Peyer's patch (tissue), 4 donors: ENCODE data around the gene COMMD6. TPM values are rescaled to one million over a fixed set of nuclear protein-coding genes. Genes with fewer than 3 reads are reported as not detected.

Experiments
- DNase-seq, 3 donors: peaks; one replicate each; pipeline ENCODE4 v3.0.0-alpha.2; 2017 to 2019
- H3K27ac ChIP-seq, 4 donors: fragments of 200-600 bp; sonication (generic); one replicate each; pipeline ENCODE4 v1.5.1; 2016 to 2019
- H3K27me3 ChIP-seq, 2 donors: fragments of 200-600 bp; sonication (generic); one replicate each; pipeline ENCODE4 v1.5.1; 2019
- H3K36me3 ChIP-seq, 3 donors: fragments of 200-600 bp; sonication (generic); one replicate each; pipeline ENCODE4 v1.5.1; 2016 to 2019
- H3K4me1 ChIP-seq, 4 donors: fragments of 200-600 bp; sonication (generic); one replicate each; pipeline ENCODE4 v1.5.1; 2016 to 2019
- H3K4me3 ChIP-seq, 4 donors: fragments of 200-600 bp; sonication (generic); 1 replicate in 3 of 4; 2 replicates in 1 of 4; pipeline ENCODE4 v1.5.1; 2016 to 2019; ENCODE audit warnings: mild to moderate bottlenecking in 1 of 4
- H3K9me3 ChIP-seq, 4 donors: fragments of 200-600 bp; sonication (generic); one replicate each; pipeline ENCODE4 v1.5.1; 2016 to 2019; ENCODE audit warnings: mild to moderate bottlenecking in 1 of 4
- CTCF ChIP-seq, 6 experiments: fragments of 450-650 bp in 4 of 6; fragments of 200-600 bp in 2 of 6; sonication (generic) in 1 of 6; IDR thresholded peaks; one replicate each; pipeline ENCODE4 v1.5.1; 2017 to 2019; ENCODE audit warnings: antibody characterized with exemption in 6 of 6, mild to moderate bottlenecking in 3 of 6, moderate library complexity in 1 of 6
- POLR2A ChIP-seq, 2 donors: fragments of 450-650 bp; IDR thresholded peaks; one replicate each; pipeline ENCODE4 v1.5.1; 2017; ENCODE audit warnings: antibody characterized with exemption in 2 of 2, mild to moderate bottlenecking in 2 of 2, moderate library complexity in 2 of 2
- total RNA-seq, 4 donors: library from RNA; depleted of rRNA; stranded (reverse); fragments of >200 nt; gene quantifications; one replicate each; pipeline ENCODE4 v1.1.0, GENCODE V29; 2016

The COMMD6 gene
- total RNA-seq, 4 donors from 2014 or later = 32.7 to 56.6 (median 46.0) TPM

GRCh38 chr13:75481176-75482069 lies 56.2 kb downstream of the COMMD6 start:
- Histone ChIP-seq H3K4me3 (peak overlapping the region; percentile 47 to 87 (median 72)), H3K27me3 (no peaks in the 10 kb centered on the region), H3K36me3 (no peaks in the 10 kb centered on the region), H3K4me1 (peaks cover 0 to 12% (median 6%) of the 10 kb centered on the region in 4 donors), H3K9me3 (no peaks in the 10 kb centered on the region), H3K27ac (peak overlapping the region in 3 of 4 donors; percentile 66 to 79 (median 73))
- TF ChIP-seq POLR2A (IDR thresholded peaks at IDR 0.05) (no peak), CTCF (IDR thresholded peaks at IDR 0.05) (no peak)
- peak in 2 of 3 donors; percentile 48 to 74 for DNase-seq

GRCh38 chr13:75480671-75481175 lies 56.9 kb downstream of the COMMD6 start:
- Histone ChIP-seq H3K27me3 (no peaks in the 10 kb centered on the region), H3K4me1 (peaks cover 0 to 12% (median 6%) of the 10 kb centered on the region in 4 donors), H3K4me3 (peak overlapping the region; percentile 47 to 87 (median 72)), H3K27ac (peak overlapping the region in 3 of 4 donors; percentile 66 to 79 (median 73)), H3K9me3 (no peaks in the 10 kb centered on the region), H3K36me3 (no peaks in the 10 kb centered on the region)
- DNase-seq = peak in 2 of 3 donors; percentile 64 to 67
- TF ChIP-seq POLR2A (IDR thresholded peaks at IDR 0.05) = no peak
- no peak for TF ChIP-seq CTCF (IDR thresholded peaks at IDR 0.05)

DNA sequence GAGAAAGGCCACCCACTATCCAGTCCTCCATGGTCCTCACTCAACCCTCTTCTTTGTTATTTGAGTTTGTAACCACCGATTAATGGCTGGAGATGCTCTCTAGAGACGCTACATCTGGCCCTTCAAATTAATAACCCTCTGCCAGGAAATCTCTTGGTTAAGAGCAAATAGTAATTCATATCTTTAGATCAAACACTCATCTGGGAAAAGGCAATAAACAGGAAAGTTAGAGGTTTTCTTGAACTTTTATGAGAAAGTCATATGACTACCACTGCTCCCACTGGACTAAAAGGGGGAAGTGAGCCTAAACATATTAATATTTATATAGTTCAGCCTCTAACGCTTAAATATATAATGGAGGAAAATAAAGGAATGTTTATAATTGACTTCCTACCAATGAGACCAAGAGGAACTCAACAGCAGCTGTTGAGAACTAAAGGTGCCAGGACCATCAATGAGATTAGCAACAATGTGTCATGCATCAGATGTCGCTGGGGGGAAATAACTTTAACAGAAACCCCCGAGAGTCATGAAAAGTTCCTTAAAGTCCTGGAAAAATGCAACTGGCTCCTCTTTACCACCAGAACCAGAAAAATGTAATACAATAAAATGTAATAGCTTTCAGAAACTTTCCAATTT lies 58.4 kb downstream of the COMMD6 start:
- H3K4me3 ChIP-seq = no peak overlapping the region
- H3K9me3 ChIP-seq = no peaks in the 10 kb centered on the region
- no peaks in the 10 kb centered on the region for H3K27me3 ChIP-seq
- no peak overlapping the region for H3K27ac ChIP-seq
- no peak for DNase-seq
- no peaks in the 10 kb centered on the region for H3K36me3 ChIP-seq
- TF ChIP-seq CTCF (IDR thresholded peaks at IDR 0.05) (no peak), POLR2A (IDR thresholded peaks at IDR 0.05) (no peak)
- H3K4me1 ChIP-seq = peaks cover 0 to 12% (median 6%) of the 10 kb centered on the region in 4 donors

DNA sequence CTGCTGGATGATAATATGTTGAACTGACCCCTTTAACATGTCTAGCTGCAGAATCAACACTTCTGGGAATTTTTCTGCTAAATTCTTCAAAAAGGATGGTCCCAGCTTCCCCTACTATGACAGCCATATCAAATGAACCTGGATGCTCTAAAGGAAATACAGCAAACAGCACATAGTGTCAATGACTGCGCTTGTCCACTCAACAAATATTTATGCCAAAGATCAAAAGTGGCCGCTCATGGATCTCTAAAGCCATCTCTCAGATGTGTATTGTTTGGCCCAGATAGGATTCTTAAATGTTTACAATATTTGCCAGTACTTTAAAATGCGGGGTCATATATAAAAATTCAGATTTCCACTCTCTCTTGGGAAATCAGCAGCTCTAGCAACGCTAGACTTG lies 59.0 kb downstream of the COMMD6 start:
- no peak overlapping the region for H3K4me3 ChIP-seq
- H3K27ac ChIP-seq = no peak overlapping the region
- TF ChIP-seq CTCF (IDR thresholded peaks at IDR 0.05) (no peak), POLR2A (IDR thresholded peaks at IDR 0.05) (no peak)
- peaks cover 0 to 12% (median 6%) of the 10 kb centered on the region in 4 donors for H3K4me1 ChIP-seq
- no peak for DNase-seq
- no peaks in the 10 kb centered on the region for H3K9me3 ChIP-seq
- no peaks in the 10 kb centered on the region for H3K36me3 ChIP-seq
- H3K27me3 ChIP-seq = no peaks in the 10 kb centered on the region

Other genes starting within 250 kb of the COMMD6 start
- gene TBC1D4, start 55.7 kb downstream of the COMMD6 start, total RNA-seq = 10 to 100 TPM; 10.5 to 35.0 (median 33.1) TPM
- gene UCHL3, start 11.9 kb upstream of the COMMD6 start, total RNA-seq = 10 to 100 TPM in 3 of 4 donors, 1 to 10 TPM in 1; 3.7 to 16.9 (median 13.7) TPM
- 100 to 1,000 TPM in 3 of 4 donors, 10 to 100 TPM in 1; 74.3 to 365 (median 327) TPM for gene LMO7, start 98.5 kb upstream of the COMMD6 start, total RNA-seq